Endothelial cell of umbilical vein (primary cell): ENCODE results near the gene HDAC9. TPM values are rescaled to one million over a fixed set of nuclear protein-coding genes. Genes with fewer than 3 reads are reported as not detected.

ENCODE experiments used
- BruUV-seq: library from RNA; stranded (reverse); fragments of 400-500 nt; replicated peaks from 2 replicates; lab custom pipeline; 2021; lab: Mats Ljungman, UMichigan
- CTCF ChIA-PET: fragments of 300-600, 350-600 bp; sonication (Branson Sonifier 250); formaldehyde crosslinking; loops from one replicate; lab custom pipeline; 2021; ENCODE audit warnings: antibody characterized with exemption, inconsistent platforms; lab: Charles Lee
- POLR2A ChIA-PET: fragments of 300-600, 350-600 bp; sonication (Branson Sonifier 250); formaldehyde crosslinking; loops from one replicate; lab custom pipeline; 2021; ENCODE audit warnings: antibody characterized with exemption, inconsistent platforms; lab: Charles Lee
- DNase-seq: peaks from one replicate; pipeline ENCODE4 v3.0.0-alpha.2; 2011; ENCODE audit warnings: low read depth, low spot score
- FAIRE-seq: peaks from 2 replicates; lab custom pipeline; 2011; peaks lifted over from hg19 to GRCh38; lab: Jason Lieb, UNC
- H2AFZ ChIP-seq: 2 replicates; pipeline ENCODE4 v1.6.0; 2012; ENCODE audit warnings: low read depth, low read length, control low read depth, inconsistent platforms
- H3K27ac ChIP-seq: 2 replicates; pipeline ENCODE4 v1.5.1; 2011; ENCODE audit warnings: low read depth, mild to moderate bottlenecking, control low read depth, low read length, moderate library complexity; ENCODE audit not compliant: insufficient read depth
- H3K27me3 ChIP-seq, 2 experiments: 2 replicates each; pipeline versions ENCODE4 v1.6.0 to v1.6.1; 2011; ENCODE audit warnings: low read length in 2 of 2, mixed read lengths in 1 of 2; ENCODE audit not compliant: control insufficient read depth in 2 of 2, insufficient read depth in 2 of 2
- H3K36me3 ChIP-seq, 2 experiments: 2 replicates in 1 of 2; 3 replicates in 1 of 2; pipeline ENCODE4 v1.5.1; 2011; ENCODE audit warnings: low read length in 2 of 2, mild to moderate bottlenecking in 1 of 2, moderate library complexity in 1 of 2; ENCODE audit not compliant: control insufficient read depth in 2 of 2, insufficient read depth in 2 of 2; ENCODE audit errors: extremely low read depth in 1 of 2
- H3K4me1 ChIP-seq: 3 replicates; pipeline ENCODE4 v1.5.1; 2011; ENCODE audit warnings: mild to moderate bottlenecking, low read length; ENCODE audit not compliant: control insufficient read depth, insufficient read depth; ENCODE audit errors: extremely low read depth
- H3K4me2 ChIP-seq: 2 replicates; pipeline ENCODE4 v1.6.1; 2011; ENCODE audit warnings: low read length, control low read depth, mixed read lengths; ENCODE audit not compliant: insufficient read depth
- H3K4me3 ChIP-seq, 3 experiments: fragments of 200-600 bp in 1 of 3; sonication (generic), shearing (Covaris generic) in 1 of 3; replicated peaks in 1 of 3; 2 replicates each; pipeline ENCODE4 v1.5.1; 2011 to 2016; ENCODE audit warnings: control low read depth in 3 of 3, low read length in 3 of 3, mild to moderate bottlenecking in 2 of 3, inconsistent platforms in 1 of 3, low read depth in 1 of 3, moderate library complexity in 1 of 3; ENCODE audit not compliant: insufficient read depth in 1 of 3
- H3K79me2 ChIP-seq: 2 replicates; pipeline ENCODE4 v1.6.0; 2012; ENCODE audit warnings: low read length, inconsistent platforms; ENCODE audit not compliant: control insufficient read depth, insufficient read depth
- H3K9ac ChIP-seq: replicated peaks from 2 replicates; pipeline ENCODE3; 2011; ENCODE audit warnings: low read length, control low read depth; ENCODE audit not compliant: insufficient read depth; ENCODE audit errors: extremely low read depth
- H3K9me1 ChIP-seq: replicated peaks from 3 replicates; pipeline ENCODE4 v1.6.0; 2011; ENCODE audit warnings: mild to moderate bottlenecking, low read length; ENCODE audit not compliant: control insufficient read depth, insufficient read depth; ENCODE audit errors: extremely low read depth
- H3K9me3 ChIP-seq: replicated peaks from 2 replicates; pipeline ENCODE4 v1.5.1; 2012; ENCODE audit warnings: low read length, inconsistent platforms; ENCODE audit not compliant: control insufficient read depth, insufficient read depth
- H4K20me1 ChIP-seq: replicated peaks from 2 replicates; pipeline ENCODE3; 2011; ENCODE audit warnings: mild to moderate bottlenecking, low read length; ENCODE audit not compliant: control insufficient read depth, insufficient read depth; ENCODE audit errors: extremely low read depth
- CTCF ChIP-seq, 2 donors: IDR thresholded peaks; 1 replicate in 1 of 2; 2 replicates in 1 of 2; pipeline ENCODE4 v1.5.1; 2011; ENCODE audit warnings: low read length in 2 of 2, mild to moderate bottlenecking in 2 of 2, moderate library complexity in 2 of 2, control low read depth in 1 of 2, inconsistent platforms in 1 of 2, low read depth in 1 of 2; ENCODE audit not compliant: insufficient read depth in 1 of 2; ENCODE audit errors: extremely low read depth in 1 of 2
- EZH2 ChIP-seq: IDR thresholded peaks from 2 replicates; pipeline ENCODE4 v1.6.1; 2012; ENCODE audit warnings: borderline replicate concordance, low read depth, mild to moderate bottlenecking, moderate library complexity, low read length, inconsistent platforms; ENCODE audit not compliant: severe bottlenecking
- FOS ChIP-seq: IDR thresholded peaks from 2 replicates; pipeline ENCODE4 v1.6.1; 2011; ENCODE audit warnings: mild to moderate bottlenecking, low read length, moderate library complexity, borderline replicate concordance; ENCODE audit not compliant: insufficient read depth
- GATA2 ChIP-seq: IDR thresholded peaks from 2 replicates; pipeline ENCODE4 v1.7.0; 2011; ENCODE audit warnings: low read depth, mild to moderate bottlenecking, moderate library complexity, mixed read lengths, low read length; ENCODE audit not compliant: insufficient read length, insufficient read depth
- JUN ChIP-seq: IDR thresholded peaks from 2 replicates; pipeline ENCODE4 v1.6.1; 2011; ENCODE audit warnings: borderline replicate concordance, low read depth; ENCODE audit not compliant: insufficient read length, insufficient read depth
- MYC ChIP-seq: IDR thresholded peaks from one replicate; pipeline ENCODE4 v1.6.1; 2011; ENCODE audit warnings: mild to moderate bottlenecking, low read depth, low read length
- POLR2A ChIP-seq: IDR thresholded peaks from 2 replicates; pipeline ENCODE4 v1.6.1; 2012; ENCODE audit warnings: low read depth, mild to moderate bottlenecking, control low read depth, low read length
- POLR2AphosphoS5 ChIP-seq: IDR thresholded peaks from 2 replicates; pipeline ENCODE4 v1.6.1; 2012; ENCODE audit warnings: low read depth, mild to moderate bottlenecking, control low read depth, low read length, moderate library complexity; ENCODE audit not compliant: insufficient read depth
- dilution Hi-C: fragments of 300-500 bp; cut with MboI; formaldehyde crosslinking; loops from one replicate; pipeline ENCODE4 v1.15.0; 2019; ENCODE audit warnings: low sequenced_read_pairs; ENCODE audit not compliant: extremely low pct_ligation_motif_present
- intact Hi-C: fragments of 100-400 bp; cut with micrococcal nuclease; formaldehyde crosslinking; loops from one replicate; pipeline ENCODE4 v1.10.0; 2022
- polyA plus RNA-seq, 4 experiments: library from polyadenylated mRNA; depleted of rRNA in 3 of 4; stranded (reverse) in 3 of 4; unstranded in 1 of 4; fragments of >200 nt; gene quantifications; 2 replicates each; pipeline versions ENCODE4 v1.2.1 to v1.2.3, GENCODE V29; 2011 to 2012; ENCODE audit warnings: missing spikeins in 1 of 4
- total RNA-seq: library from RNA; stranded (reverse); gene quantifications from 2 replicates; pipeline ENCODE4 v1.2.3, GENCODE V29; 2021
- TF ChIP-seq, protein P1 (sequence below): IDR thresholded peaks from 2 replicates; pipeline ENCODE4 v1.6.1; 2011; ENCODE audit not compliant: insufficient read depth, insufficient read length

The HDAC9 gene
- total and polyA plus RNA-seq, 2 donors (not counting 3 experiments of a cell fraction or from before 2014, with no cell fraction given), result 1.8 to 11.6 TPM

- no peak overlapping the region for H2AFZ ChIP-seq
- no peaks in the 10 kb centered on the region for H3K36me3 ChIP-seq
- no peaks in the 10 kb centered on the region for H3K79me2 ChIP-seq
- dilution Hi-C loops, result no loop called here
- H3K9ac ChIP-seq, result no peak overlapping the region
- H4K20me1 ChIP-seq, result no peaks in the 10 kb centered on the region
- TF ChIP-seq EZH2 (no peak), GATA2 (no peak), POLR2AphosphoS5 (no peak), POLR2A (no peak), MYC (no peak), JUN (no peak)
- TF ChIP-seq, protein P1, sequence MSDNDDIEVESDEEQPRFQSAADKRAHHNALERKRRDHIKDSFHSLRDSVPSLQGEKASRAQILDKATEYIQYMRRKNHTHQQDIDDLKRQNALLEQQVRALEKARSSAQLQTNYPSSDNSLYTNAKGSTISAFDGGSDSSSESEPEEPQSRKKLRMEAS, result no peak
- no peaks in the 10 kb centered on the region for H3K27me3 ChIP-seq
- H3K4me2 ChIP-seq, result no peak overlapping the region
- no TSS peak for BruUV-seq
- POLR2A ChIA-PET, result no interaction called here
- no peak for FAIRE-seq
- intact Hi-C loops, result no loop called here
- H3K4me3 ChIP-seq, result no peak overlapping the region
- DNase-seq, result no peak
- no peaks in the 10 kb centered on the region for H3K9me3 ChIP-seq
- H3K9me1 ChIP-seq, result no peaks in the 10 kb centered on the region
- no peaks in the 10 kb centered on the region for H3K4me1 ChIP-seq
- CTCF ChIA-PET, result no interaction called here
- no peak overlapping the region for H3K27ac ChIP-seq
Observed at GRCh38 chr7:18623389-18623788, 127.8 kb downstream of the HDAC9 start.

- H2AFZ ChIP-seq, result no peak overlapping the region
- no peaks in the 10 kb centered on the region for H3K9me1 ChIP-seq
- no peaks in the 10 kb centered on the region for H3K9me3 ChIP-seq
- ChIA-PET CTCF (interaction anchor here (1.1 kb wide), 1 partner anchor 14 kb away, joined by 3 read pairs; no protein-coding TSS in a partner anchor), POLR2A (no interaction called here)
- H3K4me3 ChIP-seq, result no peak overlapping the region
- dilution Hi-C loops, result no loop called here
- H3K27ac ChIP-seq, result no peak overlapping the region
- BruUV-seq, result no TSS peak
- FAIRE-seq (peak; percentile 4), DNase-seq (no peak)
- no peaks in the 10 kb centered on the region for H3K4me1 ChIP-seq
- no peaks in the 10 kb centered on the region for H3K79me2 ChIP-seq
- intact Hi-C loops, result no loop called here
- no peaks in the 10 kb centered on the region for H3K36me3 ChIP-seq
- TF ChIP-seq, protein P1, result no peak
- TF ChIP-seq POLR2A (no peak), FOS (no peak), MYC (no peak), CTCF (IDR thresholded peaks at IDR 0.05; ENCODE audit: extremely low read depth in 1 of 2, insufficient read depth in 1 of 2, low read depth in 1 of 2, low read length in 2 of 2) (no peak), EZH2 (no peak), GATA2 (no peak), POLR2AphosphoS5 (no peak), JUN (no peak)
- no peak overlapping the region for H3K9ac ChIP-seq
- no peaks in the 10 kb centered on the region for H4K20me1 ChIP-seq
- H3K4me2 ChIP-seq, result no peak overlapping the region
- no peaks in the 10 kb centered on the region for H3K27me3 ChIP-seq
Observed at GRCh38 chr7:18624459-18624858, 128.9 kb downstream of the HDAC9 start.
